ENCODE results near the gene RNF112. TPM values are rescaled to one million over a fixed set of nuclear protein-coding genes. Genes with fewer than 3 reads are reported as not detected.
A peak's percentile ranks its signal among the peaks of the same experiment; 100 is the strongest.
"Not testable (repeated sequence)": the region's sequence is repeated elsewhere in the genome, so short reads cannot be mapped to it uniquely, and the experiment has no call there.

The RNF112 gene
- total RNA-seq, 2 donors from 2014 or later: 0.25 to 0.57 TPM

DNA sequence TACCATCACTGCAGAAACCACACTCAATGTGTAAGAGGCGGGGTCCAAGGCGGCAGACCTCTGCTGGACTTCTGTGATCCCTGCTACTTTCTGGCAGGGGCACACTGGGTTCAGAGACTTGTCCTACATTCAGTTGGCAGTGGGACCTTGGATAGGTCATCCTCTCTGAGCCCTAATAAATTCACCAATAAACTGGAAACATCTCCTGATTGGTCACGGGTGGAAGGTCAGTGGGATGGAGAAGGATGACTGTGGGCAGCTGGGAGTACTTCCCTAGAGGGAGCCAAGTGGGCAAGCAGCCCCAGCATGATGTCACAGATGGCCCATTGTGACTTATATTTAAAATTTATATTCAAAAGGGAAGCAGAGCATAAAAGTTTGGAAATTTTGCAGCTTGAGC is 49.7 kb downstream of the RNF112 start:
- Mint-ChIP-seq H3K27me3 (peaks cover 5% of the 10 kb centered on the region), H3K36me3 (ENCODE audit: low read depth) (no peaks in the 10 kb centered on the region), H3K4me1 (peaks cover 26% of the 10 kb centered on the region), H3K4me3 (no peak overlapping the region), H3K27ac (peak overlapping the region; percentile 51)
- DNase-seq: no peak
- ATAC-seq: no peak
- no peaks in the 10 kb centered on the region for H3K9me3 ChIP-seq (ENCODE audit: control insufficient read depth, low read length, poor library complexity, severe bottlenecking)

DNA sequence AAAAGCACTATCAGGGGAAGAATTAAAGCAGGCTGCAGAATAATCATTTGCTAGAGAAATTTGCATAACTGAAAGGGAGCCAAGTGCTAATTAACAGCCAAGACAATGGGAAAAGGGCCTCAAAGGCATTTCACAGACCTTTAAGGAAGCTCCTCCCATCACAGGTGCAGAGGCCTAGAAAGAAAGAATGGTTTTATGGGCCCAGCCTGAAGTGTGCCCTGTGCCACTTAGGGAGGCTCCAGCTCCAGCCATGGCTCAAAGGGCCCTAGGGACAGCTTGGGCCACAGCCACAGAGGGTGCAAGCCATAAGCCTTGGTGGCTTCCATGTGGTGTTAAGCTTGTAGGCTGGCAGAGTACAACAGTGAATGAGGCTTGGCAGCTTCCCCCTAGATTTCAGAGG is 50.1 kb downstream of the RNF112 start:
- H3K9me3 ChIP-seq (ENCODE audit: control insufficient read depth, low read length, poor library complexity, severe bottlenecking): no peaks in the 10 kb centered on the region
- no peak overlapping the region for H3K4me3 Mint-ChIP-seq
- H3K4me1 Mint-ChIP-seq: peaks cover 26% of the 10 kb centered on the region
- no peak for DNase-seq
- no peaks in the 10 kb centered on the region for H3K36me3 Mint-ChIP-seq (ENCODE audit: low read depth)
- no peak for ATAC-seq
- peaks cover 5% of the 10 kb centered on the region for H3K27me3 Mint-ChIP-seq
- peak overlapping the region; percentile 51 for H3K27ac Mint-ChIP-seq

DNA sequence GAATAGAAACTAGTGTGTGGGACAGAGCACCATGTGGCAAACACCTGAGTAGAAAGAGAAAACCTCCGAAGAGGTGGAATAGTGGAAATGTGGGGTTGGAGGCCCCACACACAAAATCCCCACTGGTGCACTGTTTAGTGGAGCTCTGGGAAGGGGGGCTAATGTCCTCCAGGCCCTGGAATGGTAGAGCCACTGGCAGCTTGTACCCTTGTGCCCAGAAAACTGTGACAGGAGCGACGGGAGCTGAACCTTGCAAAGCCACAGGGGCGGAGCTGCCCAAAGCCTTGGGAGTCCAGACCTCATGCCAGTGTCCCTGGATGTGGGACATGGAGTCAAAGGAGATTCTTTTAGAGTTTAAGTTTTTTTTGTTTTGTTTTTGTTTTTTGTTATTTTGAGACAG is 50.6 kb downstream of the RNF112 start:
- H3K4me1 Mint-ChIP-seq: peaks cover 28% of the 10 kb centered on the region
- DNase-seq: no peak

DNA sequence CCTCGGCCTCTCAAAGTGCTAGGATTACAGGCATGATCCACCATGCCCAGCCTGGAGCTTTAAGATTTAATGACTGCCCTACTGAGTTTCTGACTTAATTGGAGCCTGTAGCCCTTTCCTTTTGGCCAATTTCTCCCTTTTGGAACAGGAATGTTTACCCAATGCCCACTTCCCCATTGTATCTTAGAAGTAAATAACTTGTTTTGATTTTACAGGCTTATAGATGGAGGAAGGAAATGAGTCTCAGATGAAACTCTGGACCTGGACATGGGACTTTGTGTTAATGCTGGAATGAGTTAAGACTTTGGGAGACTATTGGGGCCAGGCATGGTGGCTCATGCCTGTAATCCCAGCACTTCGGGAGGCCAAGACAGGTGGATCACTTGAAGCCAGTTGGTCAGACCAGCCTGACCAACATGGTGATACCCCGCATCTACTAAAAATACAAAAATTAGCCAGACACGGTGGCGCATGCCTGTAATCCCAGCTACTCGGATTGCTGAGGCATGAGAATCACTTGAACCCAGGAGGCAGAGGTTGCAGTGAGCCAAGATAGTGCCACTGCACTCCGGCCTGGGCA is 51.5 kb downstream of the RNF112 start:
- H3K36me3 Mint-ChIP-seq (ENCODE audit: low read depth): not testable (repeated sequence)
- H3K4me1 Mint-ChIP-seq: peaks cover 22% of the 10 kb centered on the region

More for the DNA sequence above, 50.6 kb downstream of the RNF112 start:
- no peak overlapping the region for H3K27ac Mint-ChIP-seq
- no peak for ATAC-seq
- H3K4me3 Mint-ChIP-seq: no peak overlapping the region
- H3K36me3 Mint-ChIP-seq (ENCODE audit: low read depth): no peaks in the 10 kb centered on the region
- H3K9me3 ChIP-seq (ENCODE audit: control insufficient read depth, low read length, poor library complexity, severe bottlenecking): no peaks in the 10 kb centered on the region
- H3K27me3 Mint-ChIP-seq: peaks cover 4% of the 10 kb centered on the region

DNA sequence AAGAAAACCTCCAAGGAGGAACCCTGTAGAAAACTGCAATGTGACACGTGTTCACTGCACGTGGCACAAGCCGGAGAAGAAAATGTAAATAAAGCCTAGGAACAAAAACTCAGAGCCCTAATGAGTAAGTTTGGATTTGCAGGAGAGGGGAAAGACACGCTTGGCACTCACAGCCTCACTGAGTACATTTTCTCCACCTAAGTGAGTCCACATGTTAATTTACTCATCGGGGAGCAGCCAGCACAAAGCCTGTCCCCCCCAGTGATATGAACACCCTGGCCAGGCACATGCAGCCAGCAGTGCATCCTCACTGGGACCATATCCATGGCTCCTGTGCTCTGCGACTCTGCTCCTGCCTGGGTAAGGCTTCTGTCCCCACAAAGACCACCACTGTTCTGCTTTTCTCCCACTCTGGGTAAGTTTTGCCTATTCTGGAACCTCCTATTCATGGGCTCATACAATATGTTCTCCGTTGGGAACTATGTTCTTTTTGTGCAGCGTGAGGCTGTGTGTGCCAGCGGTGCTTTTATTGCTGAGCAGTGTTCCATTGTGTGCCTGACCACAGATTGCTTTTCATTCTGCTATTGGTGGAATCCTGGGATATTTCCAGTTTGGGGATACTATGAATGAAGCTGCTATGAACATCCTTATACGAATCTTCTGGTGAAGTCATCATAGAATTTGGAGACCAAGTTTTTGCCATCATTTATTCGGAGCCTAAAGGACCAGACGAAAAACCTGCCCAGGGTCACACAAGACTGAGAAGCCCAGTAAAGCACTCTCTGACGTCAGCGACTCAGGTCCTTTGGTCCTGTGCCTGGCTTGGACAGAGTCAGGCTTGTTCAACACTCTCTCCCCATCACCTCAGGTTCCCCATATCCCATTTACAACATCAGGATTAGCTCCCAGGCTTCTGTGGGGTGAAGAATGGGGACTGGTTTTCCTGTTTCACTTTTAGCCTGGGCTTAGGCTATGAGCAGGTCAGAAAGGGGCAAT is 53.3 kb downstream of the RNF112 start:
- peaks cover 22% of the 10 kb centered on the region for H3K4me1 Mint-ChIP-seq
- ATAC-seq: no peak
- H3K27me3 Mint-ChIP-seq: no peaks in the 10 kb centered on the region
- H3K36me3 Mint-ChIP-seq (ENCODE audit: low read depth): no peaks in the 10 kb centered on the region
- DNase-seq: no peak
- H3K9me3 ChIP-seq (ENCODE audit: control insufficient read depth, low read length, poor library complexity, severe bottlenecking): no peaks in the 10 kb centered on the region
- H3K4me3 Mint-ChIP-seq: no peak overlapping the region
- H3K27ac Mint-ChIP-seq: peak overlapping the region; percentile 83

More for the DNA sequence above, 51.5 kb downstream of the RNF112 start:
- not testable (repeated sequence) for H3K27me3 Mint-ChIP-seq; ATAC-seq; DNase-seq; H3K9me3 ChIP-seq (ENCODE audit: control insufficient read depth, low read length, poor library complexity, severe bottlenecking)
- Mint-ChIP-seq H3K27ac (peak overlapping the region; percentile 83), H3K4me3 (peak overlapping the region; percentile 73)

Other genes starting within 250 kb of the RNF112 start
- gene EPN2, start 173.9 kb upstream of the RNF112 start, total RNA-seq: 1 to 10 TPM; 6.0 to 7.2 TPM
- gene B9D1, start 48.5 kb upstream of the RNF112 start, total RNA-seq: 1 to 10 TPM in 1 of 2 donors, under 1 TPM in 1; 0.37 to 1.2 TPM
- gene MAPK7, start 32.7 kb upstream of the RNF112 start, total RNA-seq: 10 to 100 TPM; 16.7 to 20.3 TPM
- gene MFAP4, start 24.0 kb upstream of the RNF112 start, total RNA-seq: not detected
- gene SLC47A1, start 122.6 kb downstream of the RNF112 start, total RNA-seq: not detected
- gene ALDH3A2, start 237.5 kb downstream of the RNF112 start, total RNA-seq: 10 to 100 TPM; 16.1 to 17.1 TPM

Measured in T-helper 17 cell (primary cell).